22Rv1 (cell line): ENCODE data around the gene CRY1.

ENCODE experiments used
- CTCF ChIP-seq: fragments of 450-650 bp; IDR thresholded peaks from 2 replicates; pipeline ENCODE4 v1.5.1; 2017; ENCODE audit warnings: mild to moderate bottlenecking
- ZFX ChIP-seq: fragments of 450-650 bp; IDR thresholded peaks from 2 replicates; pipeline ENCODE4 v1.6.1; 2017; ENCODE audit warnings: antibody characterized with exemption, borderline replicate concordance

DNA sequence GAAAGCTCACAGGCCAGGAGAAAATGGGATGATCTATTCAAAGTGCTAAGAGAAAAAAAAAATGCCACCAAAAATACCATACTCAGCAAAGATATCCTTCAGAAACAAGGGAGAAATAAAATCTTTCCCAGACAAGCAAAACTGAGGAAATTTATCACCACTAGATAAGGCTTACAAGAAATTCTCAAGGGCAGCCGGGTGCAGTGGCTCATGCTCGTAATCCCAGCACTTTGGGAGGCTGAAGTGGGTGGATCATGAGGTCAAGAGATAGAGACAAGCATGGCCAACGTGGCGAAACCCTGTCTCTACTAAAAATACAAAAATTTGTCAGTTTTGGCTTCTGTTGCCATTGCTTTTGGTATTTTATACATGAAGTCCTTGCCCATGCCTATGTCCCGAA lies 48.2 kb downstream of the CRY1 start:
- no peak for TF ChIP-seq CTCF
- TF ChIP-seq ZFX: no peak
